ENCODE data around the gene LRRC4B.

The LRRC4B gene

DNA sequence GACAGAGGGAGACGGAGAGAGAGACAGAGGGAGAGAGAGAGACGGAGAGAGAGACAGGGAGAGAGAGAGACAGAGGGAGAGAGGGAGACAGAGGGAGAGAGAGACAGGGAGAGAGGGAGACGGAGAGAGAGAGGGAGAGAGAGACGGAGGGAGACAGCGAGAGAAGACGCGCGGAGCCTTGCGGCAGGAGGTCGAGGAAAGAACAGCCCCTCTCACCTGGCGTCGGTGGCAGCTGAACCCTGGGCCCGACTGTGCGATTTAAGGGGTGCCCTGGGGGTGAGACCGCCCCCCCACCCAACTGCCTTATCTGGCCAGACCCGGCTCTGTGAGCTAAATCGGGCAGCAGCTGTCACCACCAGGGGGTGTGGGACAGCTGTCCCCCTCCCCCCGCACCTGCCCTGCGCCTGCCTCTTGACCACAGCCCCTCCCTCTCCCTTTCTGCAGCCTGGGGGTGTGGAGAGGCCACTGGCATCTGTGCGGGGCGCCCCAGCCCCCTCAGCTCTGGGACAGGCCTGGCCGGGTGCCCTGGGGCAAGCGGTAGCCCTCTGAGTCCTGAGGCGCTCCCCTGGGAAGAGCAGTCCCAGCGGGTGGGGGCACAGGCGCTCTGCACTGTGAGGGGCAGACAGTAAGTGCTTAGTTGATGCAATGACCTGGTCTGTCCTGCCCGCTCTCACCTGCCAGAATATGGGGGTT, 68.0 kb downstream of the LRRC4B start (continued):
- TF ChIP-seq, protein P1, sequence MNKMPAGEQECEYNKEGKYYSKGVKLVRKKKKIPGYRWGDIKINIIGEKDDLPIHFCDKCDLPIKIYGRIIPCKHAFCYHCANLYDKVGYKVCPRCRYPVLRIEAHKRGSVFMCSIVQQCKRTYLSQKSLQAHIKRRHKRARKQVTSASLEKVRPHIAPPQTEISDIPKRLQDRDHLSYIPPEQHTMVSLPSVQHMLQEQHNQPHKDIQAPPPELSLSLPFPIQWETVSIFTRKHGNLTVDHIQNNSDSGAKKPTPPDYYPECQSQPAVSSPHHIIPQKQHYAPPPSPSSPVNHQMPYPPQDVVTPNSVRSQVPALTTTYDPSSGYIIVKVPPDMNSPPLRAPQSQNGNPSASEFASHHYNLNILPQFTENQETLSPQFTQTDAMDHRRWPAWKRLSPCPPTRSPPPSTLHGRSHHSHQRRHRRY (tag by site-specific recombination; IDR thresholded peaks at IDR 0.05) = no peak
- TF ChIP-seq, protein P2, sequence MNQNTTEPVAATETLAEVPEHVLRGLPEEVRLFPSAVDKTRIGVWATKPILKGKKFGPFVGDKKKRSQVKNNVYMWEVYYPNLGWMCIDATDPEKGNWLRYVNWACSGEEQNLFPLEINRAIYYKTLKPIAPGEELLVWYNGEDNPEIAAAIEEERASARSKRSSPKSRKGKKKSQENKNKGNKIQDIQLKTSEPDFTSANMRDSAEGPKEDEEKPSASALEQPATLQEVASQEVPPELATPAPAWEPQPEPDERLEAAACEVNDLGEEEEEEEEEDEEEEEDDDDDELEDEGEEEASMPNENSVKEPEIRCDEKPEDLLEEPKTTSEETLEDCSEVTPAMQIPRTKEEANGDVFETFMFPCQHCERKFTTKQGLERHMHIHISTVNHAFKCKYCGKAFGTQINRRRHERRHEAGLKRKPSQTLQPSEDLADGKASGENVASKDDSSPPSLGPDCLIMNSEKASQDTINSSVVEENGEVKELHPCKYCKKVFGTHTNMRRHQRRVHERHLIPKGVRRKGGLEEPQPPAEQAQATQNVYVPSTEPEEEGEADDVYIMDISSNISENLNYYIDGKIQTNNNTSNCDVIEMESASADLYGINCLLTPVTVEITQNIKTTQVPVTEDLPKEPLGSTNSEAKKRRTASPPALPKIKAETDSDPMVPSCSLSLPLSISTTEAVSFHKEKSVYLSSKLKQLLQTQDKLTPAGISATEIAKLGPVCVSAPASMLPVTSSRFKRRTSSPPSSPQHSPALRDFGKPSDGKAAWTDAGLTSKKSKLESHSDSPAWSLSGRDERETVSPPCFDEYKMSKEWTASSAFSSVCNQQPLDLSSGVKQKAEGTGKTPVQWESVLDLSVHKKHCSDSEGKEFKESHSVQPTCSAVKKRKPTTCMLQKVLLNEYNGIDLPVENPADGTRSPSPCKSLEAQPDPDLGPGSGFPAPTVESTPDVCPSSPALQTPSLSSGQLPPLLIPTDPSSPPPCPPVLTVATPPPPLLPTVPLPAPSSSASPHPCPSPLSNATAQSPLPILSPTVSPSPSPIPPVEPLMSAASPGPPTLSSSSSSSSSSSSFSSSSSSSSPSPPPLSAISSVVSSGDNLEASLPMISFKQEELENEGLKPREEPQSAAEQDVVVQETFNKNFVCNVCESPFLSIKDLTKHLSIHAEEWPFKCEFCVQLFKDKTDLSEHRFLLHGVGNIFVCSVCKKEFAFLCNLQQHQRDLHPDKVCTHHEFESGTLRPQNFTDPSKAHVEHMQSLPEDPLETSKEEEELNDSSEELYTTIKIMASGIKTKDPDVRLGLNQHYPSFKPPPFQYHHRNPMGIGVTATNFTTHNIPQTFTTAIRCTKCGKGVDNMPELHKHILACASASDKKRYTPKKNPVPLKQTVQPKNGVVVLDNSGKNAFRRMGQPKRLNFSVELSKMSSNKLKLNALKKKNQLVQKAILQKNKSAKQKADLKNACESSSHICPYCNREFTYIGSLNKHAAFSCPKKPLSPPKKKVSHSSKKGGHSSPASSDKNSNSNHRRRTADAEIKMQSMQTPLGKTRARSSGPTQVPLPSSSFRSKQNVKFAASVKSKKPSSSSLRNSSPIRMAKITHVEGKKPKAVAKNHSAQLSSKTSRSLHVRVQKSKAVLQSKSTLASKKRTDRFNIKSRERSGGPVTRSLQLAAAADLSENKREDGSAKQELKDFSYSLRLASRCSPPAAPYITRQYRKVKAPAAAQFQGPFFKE (tag by site-specific recombination; IDR thresholded peaks at IDR 0.05; ENCODE audit: borderline replicate concordance) = no peak
- TF ChIP-seq ZBTB20 (tag by site-specific recombination; IDR thresholded peaks at IDR 0.05) (no peak), ZNF202 (tag by site-specific recombination; IDR thresholded peaks at IDR 0.05; ENCODE audit: borderline replicate concordance) (peak; percentile 61; the same call in 1 of the 2 replicates), FEZF1 (tag by site-specific recombination; IDR thresholded peaks at IDR 0.05) (no peak), ZNF341 (tag by site-specific recombination; IDR thresholded peaks at IDR 0.05; ENCODE audit: low read depth) (peak; percentile 94), ZNF560 (tag by site-specific recombination; IDR thresholded peaks at IDR 0.05; ENCODE audit: borderline replicate concordance) (no peak), ZNF311 (tag by site-specific recombination; IDR thresholded peaks at IDR 0.05; ENCODE audit: borderline replicate concordance) (no peak), ZNF184 (tag by site-specific recombination; IDR thresholded peaks at IDR 0.05) (no peak), TRIM28 (IDR thresholded peaks at IDR 0.05; ENCODE audit: borderline replicate concordance, low read length) (no peak), ZNF214 (tag by site-specific recombination; IDR thresholded peaks at IDR 0.05; ENCODE audit: borderline replicate concordance) (no peak), ZXDB (tag by site-specific recombination; IDR thresholded peaks at IDR 0.05) (no peak), ZNF140 (tag by site-specific recombination; IDR thresholded peaks at IDR 0.05) (no peak), ZNF366 (tag by site-specific recombination; conservative IDR thresholded peaks at IDR 0.05) (peak; percentile 95), SALL2 (tag by site-specific recombination; IDR thresholded peaks at IDR 0.05; ENCODE audit: borderline replicate concordance) (no peak), ZNF571 (tag by site-specific recombination; IDR thresholded peaks at IDR 0.05) (no peak), ZFP37 (tag by site-specific recombination; IDR thresholded peaks at IDR 0.05) (0 out of 2 replicates have a peak, but pooled peaks have one; percentile 19), SP7 (tag by site-specific recombination; IDR thresholded peaks at IDR 0.05) (no peak), WT1 (tag by site-specific recombination; IDR thresholded peaks at IDR 0.05) (no peak), ZNF626 (tag by site-specific recombination; IDR thresholded peaks at IDR 0.05) (no peak), ZNF335 (tag by site-specific recombination; conservative IDR thresholded peaks at IDR 0.05) (no peak)
- TF ChIP-seq, protein P3, sequence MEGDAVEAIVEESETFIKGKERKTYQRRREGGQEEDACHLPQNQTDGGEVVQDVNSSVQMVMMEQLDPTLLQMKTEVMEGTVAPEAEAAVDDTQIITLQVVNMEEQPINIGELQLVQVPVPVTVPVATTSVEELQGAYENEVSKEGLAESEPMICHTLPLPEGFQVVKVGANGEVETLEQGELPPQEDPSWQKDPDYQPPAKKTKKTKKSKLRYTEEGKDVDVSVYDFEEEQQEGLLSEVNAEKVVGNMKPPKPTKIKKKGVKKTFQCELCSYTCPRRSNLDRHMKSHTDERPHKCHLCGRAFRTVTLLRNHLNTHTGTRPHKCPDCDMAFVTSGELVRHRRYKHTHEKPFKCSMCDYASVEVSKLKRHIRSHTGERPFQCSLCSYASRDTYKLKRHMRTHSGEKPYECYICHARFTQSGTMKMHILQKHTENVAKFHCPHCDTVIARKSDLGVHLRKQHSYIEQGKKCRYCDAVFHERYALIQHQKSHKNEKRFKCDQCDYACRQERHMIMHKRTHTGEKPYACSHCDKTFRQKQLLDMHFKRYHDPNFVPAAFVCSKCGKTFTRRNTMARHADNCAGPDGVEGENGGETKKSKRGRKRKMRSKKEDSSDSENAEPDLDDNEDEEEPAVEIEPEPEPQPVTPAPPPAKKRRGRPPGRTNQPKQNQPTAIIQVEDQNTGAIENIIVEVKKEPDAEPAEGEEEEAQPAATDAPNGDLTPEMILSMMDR (tag by site-specific recombination; IDR thresholded peaks at IDR 0.05) = peak; percentile 18; the same call in 1 of the 2 replicates
- TF ChIP-seq, protein P4, sequence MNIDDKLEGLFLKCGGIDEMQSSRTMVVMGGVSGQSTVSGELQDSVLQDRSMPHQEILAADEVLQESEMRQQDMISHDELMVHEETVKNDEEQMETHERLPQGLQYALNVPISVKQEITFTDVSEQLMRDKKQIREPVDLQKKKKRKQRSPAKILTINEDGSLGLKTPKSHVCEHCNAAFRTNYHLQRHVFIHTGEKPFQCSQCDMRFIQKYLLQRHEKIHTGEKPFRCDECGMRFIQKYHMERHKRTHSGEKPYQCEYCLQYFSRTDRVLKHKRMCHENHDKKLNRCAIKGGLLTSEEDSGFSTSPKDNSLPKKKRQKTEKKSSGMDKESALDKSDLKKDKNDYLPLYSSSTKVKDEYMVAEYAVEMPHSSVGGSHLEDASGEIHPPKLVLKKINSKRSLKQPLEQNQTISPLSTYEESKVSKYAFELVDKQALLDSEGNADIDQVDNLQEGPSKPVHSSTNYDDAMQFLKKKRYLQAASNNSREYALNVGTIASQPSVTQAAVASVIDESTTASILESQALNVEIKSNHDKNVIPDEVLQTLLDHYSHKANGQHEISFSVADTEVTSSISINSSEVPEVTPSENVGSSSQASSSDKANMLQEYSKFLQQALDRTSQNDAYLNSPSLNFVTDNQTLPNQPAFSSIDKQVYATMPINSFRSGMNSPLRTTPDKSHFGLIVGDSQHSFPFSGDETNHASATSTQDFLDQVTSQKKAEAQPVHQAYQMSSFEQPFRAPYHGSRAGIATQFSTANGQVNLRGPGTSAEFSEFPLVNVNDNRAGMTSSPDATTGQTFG (tag by site-specific recombination; IDR thresholded peaks at IDR 0.05; ENCODE audit: borderline replicate concordance) = no peak
- TF ChIP-seq, protein P5, sequence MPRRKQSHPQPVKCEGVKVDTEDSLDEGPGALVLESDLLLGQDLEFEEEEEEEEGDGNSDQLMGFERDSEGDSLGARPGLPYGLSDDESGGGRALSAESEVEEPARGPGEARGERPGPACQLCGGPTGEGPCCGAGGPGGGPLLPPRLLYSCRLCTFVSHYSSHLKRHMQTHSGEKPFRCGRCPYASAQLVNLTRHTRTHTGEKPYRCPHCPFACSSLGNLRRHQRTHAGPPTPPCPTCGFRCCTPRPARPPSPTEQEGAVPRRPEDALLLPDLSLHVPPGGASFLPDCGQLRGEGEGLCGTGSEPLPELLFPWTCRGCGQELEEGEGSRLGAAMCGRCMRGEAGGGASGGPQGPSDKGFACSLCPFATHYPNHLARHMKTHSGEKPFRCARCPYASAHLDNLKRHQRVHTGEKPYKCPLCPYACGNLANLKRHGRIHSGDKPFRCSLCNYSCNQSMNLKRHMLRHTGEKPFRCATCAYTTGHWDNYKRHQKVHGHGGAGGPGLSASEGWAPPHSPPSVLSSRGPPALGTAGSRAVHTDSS (tag by site-specific recombination; IDR thresholded peaks at IDR 0.05) = no peak
- TF ChIP-seq, protein P6, sequence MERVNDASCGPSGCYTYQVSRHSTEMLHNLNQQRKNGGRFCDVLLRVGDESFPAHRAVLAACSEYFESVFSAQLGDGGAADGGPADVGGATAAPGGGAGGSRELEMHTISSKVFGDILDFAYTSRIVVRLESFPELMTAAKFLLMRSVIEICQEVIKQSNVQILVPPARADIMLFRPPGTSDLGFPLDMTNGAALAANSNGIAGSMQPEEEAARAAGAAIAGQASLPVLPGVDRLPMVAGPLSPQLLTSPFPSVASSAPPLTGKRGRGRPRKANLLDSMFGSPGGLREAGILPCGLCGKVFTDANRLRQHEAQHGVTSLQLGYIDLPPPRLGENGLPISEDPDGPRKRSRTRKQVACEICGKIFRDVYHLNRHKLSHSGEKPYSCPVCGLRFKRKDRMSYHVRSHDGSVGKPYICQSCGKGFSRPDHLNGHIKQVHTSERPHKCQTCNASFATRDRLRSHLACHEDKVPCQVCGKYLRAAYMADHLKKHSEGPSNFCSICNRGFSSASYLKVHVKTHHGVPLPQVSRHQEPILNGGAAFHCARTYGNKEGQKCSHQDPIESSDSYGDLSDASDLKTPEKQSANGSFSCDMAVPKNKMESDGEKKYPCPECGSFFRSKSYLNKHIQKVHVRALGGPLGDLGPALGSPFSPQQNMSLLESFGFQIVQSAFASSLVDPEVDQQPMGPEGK (tag by site-specific recombination; IDR thresholded peaks at IDR 0.05) = peak; percentile 83
